GM21367 (cell line): ENCODE results near the gene ADAMTS2.
"Not testable (repeated sequence)": the region's sequence is repeated elsewhere in the genome, so short reads cannot be mapped to it uniquely, and the experiment has no call there.

Experiments used
- ATAC-seq: cut with Tn5 transposase; IDR thresholded peaks from one replicate; pipeline ENCODE4 v1.9.1; 2021; ENCODE audit not compliant: unreplicated experiment

ADAMTS2 gene

GRCh38 chr5:179283908-179284307 lies 61.4 kb downstream of the ADAMTS2 start:
- not testable (repeated sequence) for ATAC-seq

GRCh38 chr5:179281694-179282093 lies 63.6 kb downstream of the ADAMTS2 start:
- ATAC-seq: no peak

GRCh38 chr5:179280095-179280490 lies 65.2 kb downstream of the ADAMTS2 start:
- ATAC-seq: no peak

- ATAC-seq: no peak
These were observed 65.7 kb downstream of the ADAMTS2 start for GRCh38 chr5:179279347-179280094.

GRCh38 chr5:179278546-179278945 lies 66.7 kb downstream of the ADAMTS2 start:
- ATAC-seq: no peak

- no peak for ATAC-seq
These were observed 67.1 kb downstream of the ADAMTS2 start for GRCh38 chr5:179278119-179278518.

GRCh38 chr5:179276838-179277395 lies 68.3 kb downstream of the ADAMTS2 start:
- no peak for ATAC-seq

- ATAC-seq: no peak
These were observed 69.1 kb downstream of the ADAMTS2 start for GRCh38 chr5:179275941-179276837.

- no peak for ATAC-seq
These were observed 69.8 kb downstream of the ADAMTS2 start for GRCh38 chr5:179275381-179275878.

- ATAC-seq: no peak
These were observed 70.6 kb downstream of the ADAMTS2 start for GRCh38 chr5:179274321-179275315.

- ATAC-seq: no peak
These were observed 71.7 kb downstream of the ADAMTS2 start for GRCh38 chr5:179273441-179274145.

- no peak for ATAC-seq
These were observed 72.2 kb downstream of the ADAMTS2 start for GRCh38 chr5:179273073-179273435.

- ATAC-seq: no peak
These were observed 72.8 kb downstream of the ADAMTS2 start for GRCh38 chr5:179272326-179273072.

- no peak for ATAC-seq
These were observed 73.4 kb downstream of the ADAMTS2 start for GRCh38 chr5:179271821-179272325.

GRCh38 chr5:179271428-179271734 lies 73.9 kb downstream of the ADAMTS2 start:
- ATAC-seq: no peak

- no peak for ATAC-seq
These were observed 74.5 kb downstream of the ADAMTS2 start for GRCh38 chr5:179270581-179271427.

GRCh38 chr5:179269781-179270543 lies 75.3 kb downstream of the ADAMTS2 start:
- ATAC-seq: no peak
